Stimulated activated CD8-positive, alpha-beta memory T cell treated with anti-CD3 and anti-CD28 coated beads, Interleukin-4, amount 100 ng/mL, for 24 hours (primary cell): ENCODE measurements around the gene METTL17.
"Not testable (repeated sequence)": the region's sequence is repeated elsewhere in the genome, so short reads cannot be mapped to it uniquely, and the experiment has no call there.

Experiments used
- DNase-seq: peaks from one replicate; pipeline ENCODE4 v3.0.0-alpha.2; 2020; ENCODE audit warnings: low read depth

METTL17 gene

GRCh38 chr14:21024585-21025370 lies 35.0 kb downstream of the METTL17 start, which contains the start of gene NDRG2:
Gene NDRG2 (minus strand): TSS chr14:21025061. CDS start chr14:21023315, 1,746 bp downstream.
- DNase-seq = peak; percentile 58

- no peak for DNase-seq
Measured at GRCh38 chr14:21025371-21026273, 35.8 kb downstream of the METTL17 start.

GRCh38 chr14:21026274-21026987 lies 36.7 kb downstream of the METTL17 start:
- DNase-seq = no peak

- DNase-seq = no peak
Measured at GRCh38 chr14:21026988-21027315, 37.2 kb downstream of the METTL17 start.

GRCh38 chr14:21029917-21030316 lies 40.1 kb downstream of the METTL17 start, which contains the start of gene TPPP2:
Gene TPPP2 (plus strand): TSS chr14:21030217. CDS start chr14:21030582, 365 bp downstream.
- DNase-seq = no peak

GRCh38 chr14:21030531-21030930 lies 40.8 kb downstream of the METTL17 start:
- no peak for DNase-seq

- DNase-seq = no peak
Measured at GRCh38 chr14:21032326-21033132, 42.7 kb downstream of the METTL17 start.

GRCh38 chr14:21033133-21033698 lies 43.4 kb downstream of the METTL17 start:
- no peak for DNase-seq

- DNase-seq = no peak
Measured at GRCh38 chr14:21034707-21035106, 44.9 kb downstream of the METTL17 start, which contains the start of gene RNASE13. Gene RNASE13 (minus strand): TSS chr14:21034807. CDS start chr14:21034288, 519 bp downstream.

GRCh38 chr14:21036751-21037150 lies 47.0 kb downstream of the METTL17 start:
- no peak for DNase-seq

GRCh38 chr14:21037156-21037555 lies 47.4 kb downstream of the METTL17 start:
- DNase-seq = no peak

GRCh38 chr14:21038441-21039422 lies 49.0 kb downstream of the METTL17 start:
- no peak for DNase-seq

GRCh38 chr14:21039585-21040369 lies 50.0 kb downstream of the METTL17 start:
- DNase-seq = no peak

GRCh38 chr14:21040370-21040925 lies 50.7 kb downstream of the METTL17 start:
- DNase-seq = no peak

GRCh38 chr14:21040941-21041340 lies 51.2 kb downstream of the METTL17 start:
- not testable (repeated sequence) for DNase-seq

GRCh38 chr14:21041676-21042433 lies 52.1 kb downstream of the METTL17 start, which contains the start of gene RNASE7:
Gene RNASE7 (plus strand): TSS chr14:21042362. CDS start chr14:21042993, 631 bp downstream.
- DNase-seq = no peak

- DNase-seq = no peak
Measured at GRCh38 chr14:21042918-21043317, 53.1 kb downstream of the METTL17 start.
